Sciatic nerve (tissue), 2 donors: ENCODE data around the gene AGBL1. TPM values are rescaled to one million over a fixed set of nuclear protein-coding genes. Genes with fewer than 3 reads are reported as not detected.

Experiments used
- ATAC-seq: fragments of 200-7000 bp; cut with Tn5 transposase; one replicate; pipeline ENCODE4 v1.9.1; 2020; ENCODE audit warnings: mild to moderate bottlenecking, moderate library complexity
- DNase-seq: peaks from one replicate; pipeline ENCODE4 v3.0.0-alpha.2; 2020; ENCODE audit warnings: low spot score
- intact Hi-C: fragments of 100-400 bp; cut with DNase I; formaldehyde crosslinking; loops from one replicate; pipeline ENCODE4 v1.14.2; 2022
- total RNA-seq: library from RNA; stranded (reverse); fragmentation: NEBNext Ultra II Directional; extraction: Animal tissue kit (Norgen Biotek cat#: 25700); gene quantifications from one replicate; pipeline ENCODE4 v1.2.1, GENCODE V29; 2021
- donor health status: DM: no; HTN: no; CAD: no.
- donor health status: DM: no; HTN: no; CAD: no.

The AGBL1 gene
- total RNA-seq, 1 donor from 2014 or later: 0.49 TPM

DNA sequence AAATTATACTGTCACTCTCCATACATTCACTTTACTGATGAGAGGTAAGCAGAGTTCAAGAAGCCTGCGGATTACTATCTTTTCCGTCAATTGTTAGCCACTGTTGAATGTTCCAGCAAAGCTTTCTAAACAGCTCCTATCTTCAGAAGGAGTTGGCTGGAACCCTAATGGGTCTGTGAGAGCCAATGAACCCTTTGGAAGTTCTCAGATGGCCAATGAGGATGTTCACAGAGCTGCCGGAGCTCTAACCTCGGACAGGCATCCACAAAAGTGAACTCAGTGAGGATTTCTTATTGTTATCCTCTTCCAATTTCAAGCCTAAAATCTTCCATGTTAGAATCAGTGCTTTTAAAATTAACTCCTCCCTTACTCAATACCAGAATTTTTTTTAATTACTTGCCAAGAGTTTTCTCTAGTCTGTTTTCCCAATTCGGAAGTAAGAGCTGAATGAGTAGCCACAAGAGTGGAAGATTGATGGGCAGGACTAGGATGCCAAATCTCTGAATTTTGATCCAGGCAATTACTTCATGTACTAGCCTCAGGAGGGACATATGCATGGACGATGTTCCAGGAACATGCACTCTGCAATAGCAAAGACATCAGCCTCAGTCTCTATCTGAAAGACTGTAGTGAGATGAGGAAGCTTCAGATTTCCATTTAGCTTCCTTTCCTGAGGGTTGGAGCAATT, 78.1 kb downstream of the AGBL1 start:
- intact Hi-C loops: no loop called here
- DNase-seq: no peak
- ATAC-seq: no peak

DNA sequence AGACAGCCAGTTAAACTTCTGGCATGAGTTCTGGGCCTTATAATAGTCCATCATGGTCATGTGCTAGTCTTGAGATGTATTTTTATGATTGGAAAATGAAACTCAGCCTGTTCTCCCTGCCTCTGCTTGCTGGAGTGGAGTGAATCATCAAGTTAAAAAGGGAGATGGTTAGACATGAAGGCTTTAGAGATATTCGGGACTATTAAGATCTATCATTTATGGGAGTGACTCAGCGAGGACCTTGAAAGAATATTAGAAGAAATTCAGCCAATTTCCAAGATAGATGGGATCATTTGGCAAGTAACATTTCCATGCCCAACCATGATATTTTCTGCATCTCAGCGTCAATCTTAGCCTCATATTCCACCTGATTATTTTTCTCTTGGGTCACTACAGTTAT, 79.8 kb downstream of the AGBL1 start:
- intact Hi-C loops: no loop called here
- DNase-seq (no peak), ATAC-seq (no peak)

DNA sequence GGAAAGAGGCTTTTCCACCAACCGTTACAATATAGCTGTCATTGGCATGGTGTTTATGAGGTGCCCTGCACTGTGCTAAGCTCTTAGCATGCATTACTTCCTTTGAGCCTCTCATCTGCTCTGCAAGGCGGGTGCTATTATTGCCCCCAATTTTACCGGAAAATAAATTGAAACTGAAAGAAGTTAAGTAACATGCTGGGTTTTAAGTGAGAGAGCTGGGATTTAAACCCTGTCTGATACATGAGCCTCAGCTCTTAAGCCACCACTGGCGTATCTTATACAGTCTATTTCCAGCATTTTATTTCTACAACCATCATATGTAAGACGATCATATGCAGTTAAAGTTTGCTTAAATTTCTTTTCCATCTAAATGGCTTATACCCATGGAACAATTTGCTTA, 81.6 kb downstream of the AGBL1 start:
- DNase-seq (no peak), ATAC-seq (no peak)
- intact Hi-C loops: no loop called here

DNA sequence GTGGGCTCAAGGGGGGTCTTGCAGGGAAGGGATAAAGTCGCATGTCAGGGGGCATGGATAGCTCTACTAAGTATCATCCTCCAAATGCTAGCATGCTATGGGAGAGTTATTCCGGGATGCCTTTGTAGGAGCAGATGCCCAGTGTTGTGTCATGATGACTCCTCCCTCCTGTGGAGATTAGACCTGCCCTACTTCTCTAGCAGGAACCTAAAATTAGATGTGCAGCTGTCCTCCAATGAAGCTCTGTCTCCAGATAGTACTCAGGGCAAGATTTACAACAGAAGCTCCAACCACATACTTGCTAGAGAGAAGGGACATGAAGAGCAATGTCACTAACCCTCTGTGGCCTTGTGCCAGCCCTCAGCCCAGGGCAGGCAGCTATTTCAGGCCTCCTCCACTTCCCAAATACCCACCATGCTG, 82.5 kb downstream of the AGBL1 start:
- ATAC-seq (no peak), DNase-seq (no peak)
- intact Hi-C loops: no loop called here

DNA sequence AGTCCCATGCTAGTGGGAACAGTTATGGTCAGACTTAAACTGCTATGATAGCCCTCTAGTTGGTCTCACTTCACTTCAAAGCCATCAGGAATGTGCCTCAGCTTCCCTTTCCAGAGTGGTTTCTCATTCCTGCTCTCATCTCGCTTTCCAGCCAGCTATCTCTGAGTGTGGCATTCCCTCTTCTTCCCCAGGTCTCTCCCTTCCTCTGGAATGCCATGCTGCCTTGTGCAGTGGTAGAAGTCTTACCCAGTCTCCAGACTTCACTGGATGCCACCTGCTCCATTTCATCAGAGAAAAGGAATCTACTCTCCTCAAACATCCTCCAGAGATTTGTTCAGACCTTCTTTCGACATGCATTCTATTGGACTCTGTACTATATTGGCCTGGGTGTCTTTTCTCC, 83.0 kb downstream of the AGBL1 start:
- intact Hi-C loops: no loop called here
- ATAC-seq: no peak
- no peak for DNase-seq

DNA sequence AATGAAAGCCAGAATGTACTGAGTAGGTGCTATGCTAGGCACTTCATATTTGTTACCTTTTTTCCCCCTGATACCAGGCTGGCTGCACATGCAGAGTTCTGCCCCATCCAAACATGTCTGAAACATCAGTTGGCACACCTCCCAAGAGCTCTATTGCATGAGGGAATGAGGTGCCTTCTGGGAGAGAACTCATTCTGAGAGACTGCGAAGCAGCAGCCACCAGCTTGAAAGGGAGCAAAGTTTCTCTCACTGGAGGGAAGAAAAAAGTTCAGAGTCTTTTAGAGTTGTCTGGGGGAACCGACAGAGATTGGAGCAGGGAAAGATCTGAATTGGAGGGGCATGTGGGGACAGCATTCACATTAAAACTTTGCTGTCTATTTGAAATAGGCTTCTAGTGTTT, 84.1 kb downstream of the AGBL1 start:
- DNase-seq (no peak), ATAC-seq (no peak)
- intact Hi-C loops: no loop called here

DNA sequence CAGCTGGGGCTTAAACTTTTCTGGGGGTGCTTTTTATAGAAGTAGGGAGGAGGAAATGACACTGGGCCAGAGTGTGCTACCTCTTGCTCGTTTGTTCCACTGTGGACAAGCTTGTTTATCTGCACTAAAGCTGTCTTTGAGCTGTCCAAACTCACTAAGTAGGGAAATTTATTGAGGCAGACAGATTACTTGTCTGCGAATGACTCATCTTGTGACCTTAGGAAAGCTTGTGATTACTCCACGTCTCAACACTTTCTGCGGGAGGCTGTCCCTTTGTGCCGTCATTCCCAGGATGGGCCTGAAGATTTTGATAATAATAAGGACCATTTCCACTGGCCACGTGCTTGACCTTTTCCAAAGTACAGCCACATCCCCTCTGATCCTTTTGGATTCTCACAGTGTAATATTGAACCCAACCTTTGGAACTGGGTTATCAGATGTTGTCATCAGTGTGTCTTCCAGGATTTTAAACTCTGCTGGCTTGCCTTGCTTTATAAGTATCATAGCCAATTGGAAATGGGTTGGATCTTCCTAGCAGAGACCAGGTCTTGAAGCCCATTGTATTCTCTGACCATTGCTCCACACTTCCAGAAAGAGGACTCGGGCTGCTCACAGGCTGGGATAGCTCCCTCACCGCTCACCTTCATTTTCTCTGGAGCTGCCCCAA, 84.7 kb downstream of the AGBL1 start:
- ATAC-seq (peak; percentile 91), DNase-seq (no peak)

DNA sequence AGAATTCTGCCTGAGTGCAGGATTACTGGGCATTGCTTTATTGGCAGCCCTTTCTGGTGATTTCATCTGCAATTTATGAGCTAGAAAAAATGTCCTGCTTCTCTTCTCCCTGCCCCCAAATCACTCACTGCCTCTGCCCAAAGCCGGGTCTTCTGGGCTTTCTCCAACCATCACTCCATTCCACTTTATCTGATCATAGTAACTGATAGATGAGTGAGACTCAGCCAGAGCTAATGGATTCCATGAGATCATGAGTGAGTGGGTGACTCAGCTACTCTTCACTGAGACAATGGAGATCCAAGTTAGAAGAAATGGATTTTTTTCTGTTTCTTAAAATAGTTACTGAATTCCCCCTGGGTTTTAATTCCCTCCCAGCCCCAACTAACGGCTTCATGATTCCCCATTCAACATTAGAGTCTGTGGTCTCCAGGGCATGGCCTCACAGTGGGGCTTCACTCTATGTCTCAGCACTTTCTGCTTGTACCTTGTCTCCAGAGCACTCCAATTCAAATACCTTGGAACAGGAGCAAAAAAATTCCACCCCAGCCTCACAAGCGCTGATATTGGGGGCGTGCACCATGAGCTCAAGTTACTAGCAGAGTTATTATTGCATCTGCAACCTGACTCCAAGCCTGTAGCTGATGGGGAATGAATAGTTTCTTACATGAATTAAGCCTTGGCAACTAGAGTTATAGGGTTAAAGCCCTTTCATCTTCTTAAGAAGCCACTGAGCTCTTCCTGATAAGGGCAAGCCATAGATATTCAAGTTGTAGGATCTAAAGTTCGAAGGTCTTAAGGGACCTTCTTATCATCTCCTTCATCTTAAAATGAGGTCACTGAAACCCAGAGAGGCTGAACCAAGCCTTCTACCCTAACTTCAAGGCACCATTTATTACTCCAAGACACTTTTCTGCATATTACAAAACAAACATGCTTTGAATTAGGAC, 85.9 kb downstream of the AGBL1 start:
- ATAC-seq (peak; percentile 14), DNase-seq (no peak)
- intact Hi-C loops: no loop called here

More for the DNA sequence above, 84.7 kb downstream of the AGBL1 start:
- intact Hi-C loops: no loop called here

DNA sequence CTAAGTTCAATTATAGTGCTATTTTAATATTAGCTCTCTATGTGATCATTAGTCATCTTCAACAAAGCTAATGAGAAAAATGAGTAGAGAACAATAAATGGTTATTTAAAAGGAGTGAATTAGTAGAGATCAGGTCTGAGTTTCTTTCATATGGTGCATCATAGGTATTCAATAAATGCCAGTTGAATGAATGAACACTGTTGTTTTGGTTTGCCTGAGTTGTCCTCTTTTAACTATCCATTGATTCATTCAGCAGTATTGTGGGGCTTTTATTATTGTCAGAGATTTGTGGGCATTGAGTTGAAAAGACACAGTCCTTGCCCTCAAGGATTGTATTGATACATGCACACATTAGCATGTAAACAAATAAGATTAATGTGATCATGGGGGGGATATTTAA, 88.2 kb downstream of the AGBL1 start:
- no peak for DNase-seq
- intact Hi-C loops: no loop called here
- no peak for ATAC-seq

DNA sequence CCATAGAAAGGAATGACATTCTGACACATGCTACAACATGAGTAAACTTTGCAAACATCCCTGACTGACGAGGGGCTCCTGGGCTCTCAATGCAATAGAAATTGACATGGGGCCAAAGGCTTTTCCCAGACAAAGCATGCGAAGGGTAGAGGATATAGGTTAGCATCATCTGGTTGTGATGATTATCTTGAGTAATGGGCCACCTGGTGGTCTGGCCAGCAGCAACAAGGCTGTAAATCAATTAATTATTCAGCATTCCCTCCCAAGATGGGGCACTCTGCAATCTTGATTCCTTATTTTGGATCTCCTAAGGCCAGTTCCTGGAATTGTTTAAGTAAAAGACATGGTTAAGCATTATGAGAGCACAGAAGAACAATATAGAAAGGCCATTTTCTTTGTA, 99.2 kb downstream of the AGBL1 start:
- intact Hi-C loops: no loop called here
- DNase-seq (no peak), ATAC-seq (no peak)

DNA sequence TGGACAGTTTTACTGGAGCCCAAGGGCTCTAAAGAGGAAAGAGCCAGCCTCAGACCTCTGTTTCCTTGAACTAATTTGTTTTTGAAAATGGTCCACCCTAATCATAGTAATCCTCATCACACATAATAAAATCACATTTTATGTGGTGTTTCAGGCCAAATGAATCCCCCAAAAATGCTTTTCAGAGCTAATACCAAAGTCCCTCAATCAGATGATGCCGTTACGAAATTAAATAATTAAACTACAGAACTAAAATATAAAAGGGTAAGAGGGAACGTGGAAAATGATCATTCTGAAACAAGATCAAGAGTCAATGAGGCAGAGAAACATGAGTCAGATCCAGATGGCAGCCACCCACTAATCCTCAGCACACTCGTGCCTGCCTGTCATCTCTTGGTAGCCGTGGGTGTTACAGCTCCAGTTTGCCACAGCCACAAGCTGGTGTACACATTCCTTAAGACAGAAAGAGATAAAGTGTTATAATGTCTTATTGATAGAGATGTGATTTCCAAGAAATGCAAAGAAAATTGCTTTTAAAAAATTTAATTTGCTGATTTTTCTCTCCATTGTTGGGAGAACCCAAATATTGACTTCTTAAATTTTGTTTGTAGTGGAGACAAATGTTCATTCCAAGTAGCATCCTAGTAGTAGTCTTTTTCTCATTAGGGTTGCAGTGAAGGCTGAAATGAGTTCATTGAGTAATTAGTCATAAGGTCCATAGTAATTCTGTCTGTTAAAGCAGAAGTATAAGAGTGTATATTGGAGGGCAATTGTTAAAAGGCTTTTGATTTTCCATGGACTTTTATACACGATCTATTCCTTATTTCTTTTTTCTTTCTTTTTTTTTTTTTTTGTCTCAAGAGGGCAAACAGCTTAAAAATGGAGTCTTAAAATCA, 104.2 kb downstream of the AGBL1 start:
- ATAC-seq: no peak
- intact Hi-C loops: no loop called here
- no peak for DNase-seq

DNA sequence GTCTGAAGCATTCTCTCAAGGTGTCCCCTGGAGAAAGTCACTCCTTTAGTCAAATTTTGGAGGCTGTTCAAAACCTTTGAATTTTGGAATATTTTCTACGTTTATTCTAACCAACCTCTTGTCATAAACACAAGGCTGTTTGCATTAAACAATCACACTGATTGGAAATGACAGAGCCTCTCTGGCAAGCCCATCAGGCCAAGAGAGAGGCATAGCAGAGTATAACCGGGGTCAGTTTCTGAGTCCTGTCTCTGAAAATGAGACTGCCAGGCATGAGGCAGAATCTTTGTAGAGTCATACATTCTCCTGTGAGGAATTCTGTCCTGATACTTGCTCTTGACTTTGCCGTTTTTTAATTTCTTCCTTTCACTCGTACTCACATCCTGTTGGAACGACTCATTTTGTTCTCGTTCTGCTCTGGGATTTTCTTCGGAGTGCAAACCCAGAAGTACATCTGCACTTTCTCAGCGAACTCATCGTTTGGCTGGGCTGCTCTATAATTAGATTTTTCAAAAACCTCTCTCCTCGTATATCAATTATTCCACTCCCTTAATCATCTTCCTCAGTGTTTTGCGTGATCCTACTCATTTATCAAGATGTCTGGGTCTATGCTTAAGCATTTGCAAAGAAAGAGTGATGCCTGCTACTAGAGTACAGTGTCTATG, 114.2 kb downstream of the AGBL1 start:
- DNase-seq (no peak), ATAC-seq (no peak)
- intact Hi-C loops: no loop called here

DNA sequence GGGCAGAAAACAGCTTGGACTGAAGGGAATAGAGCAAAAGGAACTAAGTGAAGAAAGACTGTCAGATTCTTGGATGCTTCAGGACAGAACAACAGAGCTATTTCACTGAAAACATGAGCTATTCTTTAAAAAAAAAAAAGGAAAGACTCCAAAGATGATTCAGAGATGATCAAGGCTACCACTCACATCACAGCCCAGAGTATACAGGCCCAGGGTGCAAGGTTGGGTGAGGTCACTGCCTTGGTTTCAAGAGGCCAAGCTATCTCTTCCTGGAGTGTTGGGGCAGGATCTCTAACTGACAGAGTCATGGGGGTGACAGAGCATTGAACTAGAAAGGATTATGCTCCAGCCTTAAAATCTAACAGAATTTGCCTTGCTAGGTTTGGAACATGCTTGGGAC, 118.1 kb downstream of the AGBL1 start:
- DNase-seq (no peak), ATAC-seq (no peak)
- intact Hi-C loops: no loop called here

DNA sequence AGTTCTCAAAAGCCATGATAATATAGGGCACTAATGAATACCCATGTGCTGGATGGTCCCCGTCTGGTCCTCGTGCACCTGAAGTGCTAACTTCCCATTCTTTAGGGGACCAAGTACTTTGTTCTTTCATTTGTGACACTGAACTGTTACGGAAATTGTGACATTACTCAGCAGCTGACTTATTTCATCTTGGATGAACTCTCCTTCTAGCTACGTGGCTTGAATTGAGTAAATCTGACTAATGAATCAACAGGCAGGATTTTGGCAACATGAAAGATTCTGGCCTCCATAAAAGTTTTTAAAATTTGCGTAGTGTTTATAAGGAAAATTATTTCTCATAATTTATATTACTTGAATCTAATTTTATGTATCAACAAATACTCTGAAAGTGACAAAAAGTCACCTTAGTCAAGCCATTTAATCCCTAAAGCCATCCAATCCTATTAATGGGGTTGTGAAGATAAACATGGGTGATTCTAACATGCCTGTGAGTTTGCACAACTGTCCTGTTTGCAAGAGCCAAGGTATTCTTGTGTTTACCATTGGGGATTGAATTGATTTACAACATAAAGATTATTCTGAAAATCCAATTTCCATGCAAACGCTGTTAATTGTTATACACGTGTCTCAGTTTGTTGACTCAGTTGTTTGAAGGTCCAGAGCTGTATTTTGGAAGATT, 119.9 kb downstream of the AGBL1 start:
- no peak for ATAC-seq
- DNase-seq: no peak
- intact Hi-C loops: no loop called here

DNA sequence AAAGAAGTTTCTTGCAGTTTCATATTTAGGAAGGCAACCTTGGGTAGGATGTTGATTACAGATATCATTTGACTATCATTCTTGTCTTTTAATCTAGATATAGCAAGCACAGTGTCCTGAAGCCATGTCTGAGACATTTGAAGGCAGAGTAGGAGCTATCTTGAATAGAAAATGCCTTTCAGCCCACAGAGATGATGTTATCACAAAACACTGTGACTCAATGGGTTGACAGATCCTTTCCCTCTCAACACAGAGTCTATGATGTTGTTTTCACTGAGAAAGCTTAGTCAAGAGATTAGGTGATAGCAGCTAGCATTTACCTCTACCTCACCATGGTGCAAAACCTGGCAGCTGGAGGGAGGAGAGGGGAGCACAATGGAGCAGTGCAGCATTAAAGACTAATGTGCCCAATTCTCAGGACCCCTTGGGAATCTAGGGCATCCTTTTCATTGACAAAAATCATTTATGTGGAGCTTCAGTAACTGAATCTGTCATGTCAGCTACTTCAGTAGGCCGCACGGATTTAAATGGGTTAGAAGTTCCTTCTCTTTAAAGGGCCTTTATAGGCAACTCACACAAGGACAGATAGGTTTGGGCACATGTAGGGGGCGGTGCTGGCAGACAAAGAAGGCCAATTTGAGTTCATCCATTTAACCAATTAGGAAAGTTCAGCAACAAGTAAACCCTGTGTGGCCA, 121.8 kb downstream of the AGBL1 start:
- intact Hi-C loops: no loop called here
- DNase-seq (no peak), ATAC-seq (no peak)

DNA sequence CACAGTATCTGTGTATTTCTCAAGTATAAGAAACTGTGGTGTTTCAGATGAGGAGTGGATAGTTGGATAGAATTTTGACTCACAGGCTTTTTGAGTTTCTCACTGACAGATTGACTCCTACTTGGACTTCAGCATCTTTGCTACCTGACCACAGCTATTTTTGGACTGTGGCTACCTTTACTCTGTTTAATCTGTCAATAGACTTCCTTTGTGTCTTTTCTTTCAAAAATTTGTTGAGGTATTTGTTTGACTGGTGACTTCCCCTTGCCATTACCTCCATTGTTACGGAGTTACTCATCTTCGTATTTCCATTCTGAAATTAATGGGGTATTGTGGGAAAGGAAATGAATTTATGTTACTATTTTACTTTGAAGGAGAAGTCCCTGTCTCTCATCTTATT, 123.8 kb downstream of the AGBL1 start:
- DNase-seq: no peak
- ATAC-seq: no peak
- intact Hi-C loops: no loop called here

DNA sequence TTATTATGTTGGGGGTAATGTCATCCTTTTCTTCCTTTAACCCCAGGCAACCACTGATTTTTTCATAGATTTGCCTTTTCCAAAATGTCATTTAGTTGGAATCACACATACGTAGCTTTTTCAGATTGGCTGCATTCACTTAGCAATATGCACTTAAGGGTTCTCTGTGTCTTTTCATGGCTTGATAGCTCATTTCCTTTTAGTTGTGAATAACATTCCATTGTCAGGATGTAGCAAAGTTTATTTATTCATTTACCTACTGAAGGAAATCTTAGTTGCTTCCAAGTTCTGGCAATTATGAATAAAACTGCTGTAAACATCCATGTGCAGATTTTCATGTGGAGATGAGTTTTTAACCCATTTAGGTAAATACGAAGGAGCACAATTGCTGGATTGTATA, 125.4 kb downstream of the AGBL1 start:
- DNase-seq (no peak), ATAC-seq (no peak)
- intact Hi-C loops: no loop called here
